Subcutaneous adipose tissue (tissue), 4 donors: ENCODE results near the gene LHFPL6. TPM values are rescaled to one million over a fixed set of nuclear protein-coding genes. Genes with fewer than 3 reads are reported as not detected.

Experiments used
- CTCF ChIP-seq: fragments of 450-650 bp; IDR thresholded peaks from one replicate; pipeline ENCODE4 v1.5.1; 2016; ENCODE audit warnings: low read depth, mild to moderate bottlenecking, control low read depth, antibody characterized with exemption, moderate library complexity
- total RNA-seq, 4 donors: library from RNA; depleted of rRNA; stranded (reverse); fragments of >200 nt; gene quantifications; one replicate each; pipeline ENCODE4 v1.1.0, GENCODE V29; 2016

LHFPL6 gene
- total RNA-seq, 4 donors from 2014 or later, result 75.2 to 106 (median 90.4) TPM

GRCh38 chr13:39312596-39312995 lies 290.4 kb downstream of the LHFPL6 start:
- TF ChIP-seq CTCF, result no peak

DNA sequence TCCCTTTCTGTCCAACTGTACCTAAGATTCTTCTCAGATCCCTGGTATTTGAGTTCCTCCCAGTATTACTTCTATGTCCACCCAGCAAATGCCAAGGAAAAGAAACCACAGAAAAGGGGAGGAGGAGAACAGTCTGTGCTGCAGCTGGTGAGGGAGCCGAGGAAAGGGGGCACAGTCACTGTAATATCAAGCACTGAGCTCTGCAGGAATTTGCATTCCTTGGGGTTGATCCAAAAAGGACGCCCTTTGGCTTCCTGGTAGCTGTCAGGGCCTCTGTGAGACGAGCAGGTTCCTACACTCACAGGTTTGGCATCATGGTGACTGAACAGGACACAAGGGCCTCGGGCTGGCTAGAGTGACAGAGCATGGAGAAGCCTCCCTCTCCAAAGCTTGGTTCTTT lies 291.4 kb downstream of the LHFPL6 start:
- no peak for TF ChIP-seq CTCF

- no peak for TF ChIP-seq CTCF
Observed at GRCh38 chr13:39310961-39311360, 292.0 kb downstream of the LHFPL6 start.

DNA sequence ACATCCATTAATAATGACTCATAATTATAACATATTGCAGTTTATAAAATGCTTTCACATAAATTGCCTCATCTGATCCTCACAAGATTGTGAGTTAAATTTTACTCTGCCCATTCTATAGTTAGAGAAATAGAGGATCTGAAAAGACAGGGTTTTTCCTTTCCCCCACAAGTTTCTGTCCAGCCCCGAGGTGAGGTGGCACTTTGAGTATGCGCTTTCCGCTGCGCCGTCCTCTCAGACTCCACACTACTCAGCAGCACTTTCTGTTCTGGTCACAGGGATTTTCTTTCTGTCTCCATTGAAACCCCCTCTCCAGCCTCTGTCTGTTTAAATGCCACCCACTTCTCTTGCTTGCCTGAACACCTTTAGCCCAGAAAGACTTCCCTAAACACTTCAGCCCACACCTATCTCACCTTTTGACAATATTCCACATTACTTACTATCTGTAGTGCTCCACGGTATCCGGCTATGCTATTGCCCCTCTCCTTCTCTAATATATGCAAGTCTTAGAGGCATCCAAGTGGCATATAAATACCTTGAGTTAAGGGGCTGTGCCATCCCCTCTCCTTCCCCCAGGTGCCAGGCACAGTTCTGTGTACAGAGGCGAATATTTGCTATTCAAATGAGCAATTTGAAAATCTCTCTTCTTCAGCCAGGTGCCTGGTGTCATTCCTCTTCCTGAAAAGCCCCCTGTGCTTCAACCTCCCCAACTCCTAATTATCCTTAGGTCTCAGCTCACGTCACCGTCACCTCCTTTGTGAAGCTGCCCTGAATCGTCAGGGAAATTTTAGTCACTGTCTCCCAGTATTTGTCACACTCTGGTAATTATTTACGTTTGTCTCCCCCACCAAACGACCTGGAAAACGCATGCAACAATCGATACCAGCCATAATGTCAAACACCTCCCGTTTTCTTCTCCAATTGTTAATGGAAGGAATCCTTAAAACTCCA lies 296.1 kb downstream of the LHFPL6 start:
- TF ChIP-seq CTCF, result no peak

DNA sequence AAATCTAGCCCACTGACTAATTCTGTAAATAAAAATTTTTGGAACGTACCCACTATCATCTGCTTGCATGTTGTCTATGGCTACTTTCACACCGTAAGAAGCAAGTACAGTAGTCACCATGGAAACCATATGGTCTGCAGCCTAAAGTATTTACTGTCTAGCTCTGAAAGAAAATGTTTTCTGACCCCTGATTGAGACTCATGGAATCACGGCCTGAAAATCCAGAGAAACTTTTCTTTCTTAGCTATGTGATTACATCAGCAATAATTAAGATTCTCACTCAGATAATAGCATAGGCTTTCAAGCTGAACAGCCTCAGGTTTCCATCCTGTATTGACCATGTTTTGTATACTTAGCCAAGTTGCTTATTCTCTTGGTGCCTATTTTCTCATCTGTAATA lies 300.2 kb downstream of the LHFPL6 start:
- no peak for TF ChIP-seq CTCF

GRCh38 chr13:39298951-39299350 lies 304.0 kb downstream of the LHFPL6 start:
- TF ChIP-seq CTCF, result no peak

- TF ChIP-seq CTCF, result no peak
Observed at GRCh38 chr13:39297664-39298171, 305.3 kb downstream of the LHFPL6 start.
